Measurements from ENCODE around the gene GPR22.

GPR22 gene

DNA sequence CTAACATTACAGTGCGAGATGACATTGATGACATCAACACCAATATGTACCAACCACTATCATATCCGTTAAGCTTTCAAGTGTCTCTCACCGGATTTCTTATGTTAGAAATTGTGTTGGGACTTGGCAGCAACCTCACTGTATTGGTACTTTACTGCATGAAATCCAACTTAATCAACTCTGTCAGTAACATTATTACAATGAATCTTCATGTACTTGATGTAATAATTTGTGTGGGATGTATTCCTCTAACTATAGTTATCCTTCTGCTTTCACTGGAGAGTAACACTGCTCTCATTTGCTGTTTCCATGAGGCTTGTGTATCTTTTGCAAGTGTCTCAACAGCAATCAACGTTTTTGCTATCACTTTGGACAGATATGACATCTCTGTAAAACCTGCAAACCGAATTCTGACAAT lies 4.3 kb downstream of the GPR22 start:
- DNase-seq (ENCODE audit: low read depth in 3 of 3, low spot score in 1 of 3) = no peak

DNA sequence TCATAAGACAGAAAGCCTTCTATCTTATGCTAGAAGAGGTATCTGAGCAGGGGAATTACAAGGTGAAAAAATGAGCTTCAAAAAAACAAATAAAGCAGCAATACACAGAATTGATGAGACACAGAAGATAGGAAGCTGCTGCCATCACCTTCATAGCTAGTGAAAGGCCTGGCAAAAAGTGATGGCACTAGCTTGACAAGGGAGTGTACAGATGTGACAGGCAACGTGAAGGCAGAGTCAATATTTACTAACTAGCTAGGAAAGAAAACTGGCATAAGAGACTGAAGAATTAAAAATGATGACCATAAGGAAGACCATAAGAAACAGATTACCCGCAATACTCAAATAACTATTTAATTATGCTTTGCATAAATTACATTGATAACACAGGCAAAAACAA lies 9.4 kb downstream of the GPR22 start:
- DNase-seq (ENCODE audit: low read depth in 3 of 3, low spot score in 1 of 3) = no peak

DNA sequence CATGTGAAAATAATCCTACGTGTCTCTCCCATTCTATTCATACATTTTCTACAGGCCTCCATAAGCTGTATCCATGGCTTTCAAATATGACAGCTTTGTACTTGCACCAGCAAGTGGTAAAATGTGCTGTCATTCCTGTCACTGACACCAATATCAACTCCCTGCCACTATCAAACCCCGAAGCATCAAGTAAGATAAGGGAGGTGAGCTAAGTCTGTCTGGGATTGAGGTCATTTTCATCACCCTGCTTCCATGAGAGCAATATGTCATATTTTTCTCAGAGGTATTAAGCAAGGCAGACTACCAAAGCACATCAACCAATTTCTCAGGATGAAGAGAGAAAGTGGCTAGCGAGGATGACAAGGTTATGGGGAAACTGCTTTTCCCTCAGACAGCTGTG lies 11.1 kb downstream of the GPR22 start:
- no peak for DNase-seq (ENCODE audit: low read depth in 3 of 3, low spot score in 1 of 3)

DNA sequence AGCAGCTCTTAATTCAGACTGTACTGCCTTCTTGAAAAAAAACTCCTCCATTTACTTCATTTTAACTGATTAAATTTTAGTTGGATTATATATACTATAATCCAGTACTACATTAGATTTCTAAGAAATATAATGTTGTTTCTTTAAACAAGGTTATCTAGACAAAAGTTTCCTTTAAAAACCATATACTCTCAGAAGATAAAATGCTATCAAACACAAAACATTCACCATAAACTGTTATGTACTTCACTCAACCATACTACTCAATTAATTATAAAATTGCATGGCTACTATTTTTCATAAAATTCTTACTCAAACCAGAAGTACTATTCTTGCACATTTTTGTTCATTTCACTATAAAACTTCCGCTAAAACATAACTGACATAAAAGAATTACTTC lies 12.7 kb downstream of the GPR22 start:
- no peak for DNase-seq (ENCODE audit: low read depth in 3 of 3, low spot score in 1 of 3)

DNA sequence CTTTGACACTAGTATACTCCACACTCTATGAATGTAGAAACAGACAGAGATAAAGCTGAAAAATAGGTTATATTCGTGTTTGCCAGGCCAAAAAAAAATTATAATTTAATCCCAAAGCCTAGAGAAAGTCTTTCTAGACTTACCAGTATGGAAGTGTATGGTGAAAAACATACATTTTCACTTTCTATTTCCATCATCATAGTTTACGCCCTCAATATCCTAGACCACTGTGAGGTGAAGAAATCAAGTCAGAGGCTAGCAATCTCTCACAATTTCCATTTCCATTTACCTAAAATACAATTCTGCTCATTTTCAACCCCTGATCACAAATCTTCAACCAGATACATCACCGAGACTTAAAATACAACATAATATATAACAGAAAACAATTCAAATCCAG lies 16.2 kb downstream of the GPR22 start:
- DNase-seq (ENCODE audit: low read depth in 3 of 3, low spot score in 1 of 3) = no peak

DNA sequence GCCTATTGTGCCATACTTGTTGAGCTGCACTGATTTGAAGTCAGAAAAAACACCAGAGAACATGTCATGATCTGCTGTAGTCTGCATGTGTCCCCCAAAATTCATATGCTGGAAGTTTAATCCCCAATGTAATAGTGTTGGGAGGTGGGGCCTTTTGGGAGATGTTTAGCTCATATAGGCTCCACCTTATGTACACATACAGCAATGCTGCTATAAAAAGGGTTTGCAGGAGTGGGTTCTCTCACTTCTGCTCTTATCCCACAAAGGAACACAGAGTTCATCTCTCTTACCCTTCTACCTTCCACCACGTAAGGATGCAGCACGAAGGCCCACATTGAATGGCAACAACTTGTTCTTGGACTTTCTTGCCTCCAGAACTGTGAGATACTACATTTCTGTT lies 23.0 kb downstream of the GPR22 start:
- no peak for DNase-seq (ENCODE audit: low read depth in 3 of 3, low spot score in 1 of 3)

DNA sequence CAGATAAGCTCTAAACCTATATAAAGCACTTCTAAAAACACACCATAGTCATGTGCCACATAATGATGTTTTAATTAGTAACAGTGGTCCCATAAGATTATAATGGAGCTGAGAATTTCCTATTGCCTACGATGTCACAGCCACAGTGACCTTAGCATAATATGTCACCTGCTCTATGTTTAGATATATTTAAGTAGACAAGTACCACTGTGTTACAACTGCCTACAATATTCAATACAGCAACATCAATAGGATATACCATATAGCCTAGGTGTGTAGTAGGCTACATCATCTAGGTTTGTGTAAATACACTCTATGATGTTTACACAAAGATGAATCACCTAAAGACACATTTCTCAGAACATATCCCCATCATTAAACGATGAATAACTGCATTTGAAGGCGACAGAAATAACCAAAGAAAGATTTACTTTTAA lies 24.5 kb downstream of the GPR22 start:
- DNase-seq (ENCODE audit: low read depth in 3 of 3, low spot score in 1 of 3) = no peak

DNA sequence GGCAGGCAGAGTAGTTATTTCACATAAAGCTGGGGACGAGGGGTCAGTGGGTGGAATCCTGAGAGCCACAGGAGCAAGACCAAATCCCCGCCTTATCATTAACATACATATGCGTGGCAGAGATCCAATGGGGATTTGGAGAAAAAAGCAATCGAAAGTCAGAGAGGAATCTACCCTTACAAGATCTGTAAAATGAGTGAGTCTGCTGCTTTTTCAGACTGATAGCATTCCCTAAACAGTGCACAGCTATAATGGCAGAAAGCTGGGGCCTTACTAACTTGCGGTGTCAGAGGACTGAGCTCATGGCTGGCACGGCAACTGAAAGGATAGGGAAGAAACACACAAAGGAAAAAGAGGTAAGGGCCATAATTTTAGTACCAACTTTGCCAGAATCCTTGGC lies 25.0 kb downstream of the GPR22 start:
- DNase-seq (ENCODE audit: low read depth in 3 of 3, low spot score in 1 of 3) = no peak

DNA sequence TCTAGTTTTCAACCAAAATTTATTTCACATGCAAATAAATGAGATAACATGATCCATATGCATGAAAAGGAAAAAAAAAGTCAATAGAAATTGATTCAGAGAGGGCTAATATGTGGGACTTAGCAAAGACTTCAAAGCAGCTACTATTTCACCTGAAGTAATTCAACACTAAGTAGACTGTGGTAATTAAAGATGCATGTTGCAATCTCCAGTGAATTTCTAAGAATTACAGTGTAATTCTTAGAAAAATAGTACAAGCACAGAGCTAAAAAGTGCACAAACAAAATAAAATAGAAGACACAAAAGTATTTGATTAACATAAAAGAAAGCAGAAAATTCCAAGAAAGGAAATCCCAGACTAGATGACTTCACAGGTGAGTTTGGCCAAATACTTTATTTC lies 25.7 kb downstream of the GPR22 start:
- DNase-seq (ENCODE audit: low read depth in 3 of 3, low spot score in 1 of 3) = no peak

DNA sequence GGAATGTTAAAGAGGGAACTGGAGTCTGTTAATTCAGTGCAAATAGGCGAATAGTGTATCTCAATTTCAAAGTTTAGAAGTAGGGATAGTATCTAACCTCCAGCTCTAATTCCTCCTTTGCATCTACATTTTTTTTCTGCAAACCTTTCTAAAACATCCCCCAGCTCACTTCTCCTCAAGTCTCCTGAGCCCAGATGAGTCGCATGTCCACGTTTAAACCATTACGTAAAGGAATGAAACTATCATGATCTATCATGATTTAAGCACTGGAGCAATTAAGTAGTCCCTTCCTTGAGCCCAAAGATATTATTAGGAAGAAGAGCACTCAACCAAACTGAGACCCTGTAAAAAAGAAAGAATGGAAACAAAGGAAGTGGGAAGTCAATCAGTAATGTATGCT lies 29.9 kb downstream of the GPR22 start:
- no peak for DNase-seq (ENCODE audit: low read depth in 3 of 3, low spot score in 1 of 3)

DNA sequence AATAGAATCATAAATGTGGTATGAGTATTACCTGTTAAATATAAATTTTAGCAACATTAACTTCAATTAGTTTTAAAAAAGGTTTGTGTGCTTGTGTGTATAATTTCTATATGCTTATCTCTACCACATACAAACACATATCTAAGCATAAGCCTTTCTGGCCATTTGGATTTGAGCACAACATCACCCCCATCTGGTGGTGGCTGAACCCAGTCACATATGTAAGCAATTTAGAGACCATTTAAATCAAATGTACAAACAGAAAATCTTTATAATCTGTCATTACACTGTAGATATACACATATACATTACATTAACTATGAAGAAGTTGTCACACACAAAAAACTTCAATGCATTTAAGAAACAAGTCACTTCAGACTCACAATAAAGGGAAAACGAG lies 31.7 kb downstream of the GPR22 start:
- no peak for DNase-seq (ENCODE audit: low read depth in 3 of 3, low spot score in 1 of 3)

DNA sequence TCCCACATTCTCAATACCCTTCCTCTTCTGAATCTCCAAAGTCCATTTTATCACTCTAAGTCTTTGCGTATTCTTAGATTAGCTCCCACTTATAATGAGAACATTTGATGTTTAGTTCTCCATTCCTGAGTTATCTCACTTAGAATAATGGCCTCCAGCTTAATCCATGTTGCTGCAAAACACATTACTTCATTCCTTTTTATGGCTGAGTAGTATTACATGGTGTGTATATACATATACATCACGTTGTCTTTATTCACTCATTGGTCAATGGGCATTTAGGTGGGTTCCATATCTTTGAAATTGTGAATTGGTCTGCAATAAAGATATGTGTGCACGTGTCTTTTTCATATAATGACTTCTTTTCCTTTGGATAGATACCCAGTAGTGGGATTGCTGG lies 32.3 kb downstream of the GPR22 start:
- DNase-seq (ENCODE audit: low read depth in 3 of 3, low spot score in 1 of 3) = no peak

DNA sequence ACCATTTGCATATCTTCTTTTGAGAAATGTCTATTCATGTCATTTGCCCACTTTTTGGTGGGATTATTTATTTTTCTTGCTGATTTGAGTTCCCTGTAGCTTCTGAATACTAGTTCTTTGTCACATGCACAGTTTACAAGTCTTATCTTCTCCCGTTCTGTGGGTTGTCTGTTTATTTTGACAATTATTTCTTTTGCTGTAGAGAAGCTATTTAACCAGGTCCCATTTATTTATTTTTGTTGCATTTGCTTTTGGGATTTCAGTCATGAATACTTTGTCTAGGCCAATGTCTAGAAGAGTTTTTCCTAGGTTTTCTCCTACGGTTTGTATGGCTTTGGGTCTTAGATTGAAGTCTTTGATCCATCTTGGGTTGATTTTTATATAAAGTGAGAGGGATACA lies 32.9 kb downstream of the GPR22 start:
- DNase-seq (ENCODE audit: low read depth in 3 of 3, low spot score in 1 of 3) = no peak

DNA sequence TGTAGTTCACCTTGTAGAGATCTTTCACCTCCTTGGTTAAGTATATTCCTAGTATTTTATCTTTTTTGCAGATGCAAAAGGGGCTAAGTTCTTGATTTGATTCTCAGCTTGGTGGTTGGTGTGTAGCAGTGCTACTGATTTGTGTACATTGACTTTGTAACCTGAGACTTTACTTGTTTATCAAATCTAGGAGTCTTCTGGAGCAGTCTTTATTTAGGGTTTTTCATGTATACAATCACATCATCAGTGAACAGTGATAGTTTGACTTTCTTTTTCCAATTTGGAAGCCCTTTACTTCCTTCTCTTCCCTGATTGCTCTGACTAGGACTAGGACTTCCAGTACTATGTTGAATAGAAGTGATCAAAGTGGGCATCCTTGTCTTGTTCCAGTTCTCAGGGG lies 33.8 kb downstream of the GPR22 start:
- DNase-seq (ENCODE audit: low read depth in 3 of 3, low spot score in 1 of 3) = no peak

DNA sequence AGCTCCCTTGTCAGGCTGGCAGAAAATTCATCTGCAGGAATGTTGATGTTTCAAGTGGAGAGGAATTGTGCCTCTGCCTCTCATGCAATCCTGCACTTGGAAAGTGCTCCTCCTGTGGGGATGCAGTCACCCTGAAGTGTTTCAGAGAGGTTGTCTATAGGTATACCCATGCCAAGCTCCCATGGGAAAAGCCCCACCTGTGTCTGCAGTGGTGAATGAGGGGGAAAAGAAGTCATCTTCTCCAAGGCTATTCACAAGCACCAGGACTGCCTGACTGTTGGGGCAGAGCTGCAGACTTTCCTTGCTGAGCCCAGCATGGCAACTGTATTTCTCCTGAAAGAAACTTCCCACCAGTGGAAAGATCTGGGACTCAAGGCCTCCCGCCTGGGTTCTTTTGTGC lies 35.5 kb downstream of the GPR22 start:
- DNase-seq (ENCODE audit: low read depth in 3 of 3, low spot score in 1 of 3) = no peak

DNA sequence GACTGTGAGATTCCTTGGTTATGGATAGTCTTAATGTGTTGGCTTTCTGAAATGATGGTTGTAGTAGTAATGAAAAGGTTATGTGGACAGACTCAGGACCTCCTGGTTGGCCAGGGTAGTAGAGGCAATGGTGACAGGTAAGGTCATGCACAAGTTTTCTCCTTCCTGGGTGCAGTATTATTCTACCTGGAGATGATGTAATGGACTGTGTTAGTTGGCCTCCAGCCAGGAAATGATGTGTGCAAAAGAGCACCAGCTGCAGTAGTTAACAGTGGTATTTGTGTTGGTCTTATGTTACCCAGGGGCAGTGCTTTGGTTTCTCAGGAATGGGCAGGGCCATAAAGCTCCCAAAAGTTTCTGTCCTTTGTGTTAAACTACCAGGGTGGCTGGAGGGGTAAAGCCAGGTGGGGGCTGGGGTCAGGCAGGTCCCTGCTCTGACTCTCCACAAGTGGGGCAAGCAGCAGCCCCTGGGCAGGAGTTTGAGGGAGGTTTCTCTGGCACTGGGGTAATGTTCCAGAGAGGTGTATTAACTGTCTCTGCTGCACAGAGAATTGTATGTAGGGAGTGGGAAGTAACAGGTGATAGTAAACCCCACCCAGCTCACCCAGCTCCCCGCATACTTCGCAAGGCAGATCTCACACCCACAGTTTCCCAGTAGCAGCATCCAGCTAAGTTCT lies 36.3 kb downstream of the GPR22 start:
- DNase-seq (ENCODE audit: low read depth in 3 of 3, low spot score in 1 of 3) = no peak

DNA sequence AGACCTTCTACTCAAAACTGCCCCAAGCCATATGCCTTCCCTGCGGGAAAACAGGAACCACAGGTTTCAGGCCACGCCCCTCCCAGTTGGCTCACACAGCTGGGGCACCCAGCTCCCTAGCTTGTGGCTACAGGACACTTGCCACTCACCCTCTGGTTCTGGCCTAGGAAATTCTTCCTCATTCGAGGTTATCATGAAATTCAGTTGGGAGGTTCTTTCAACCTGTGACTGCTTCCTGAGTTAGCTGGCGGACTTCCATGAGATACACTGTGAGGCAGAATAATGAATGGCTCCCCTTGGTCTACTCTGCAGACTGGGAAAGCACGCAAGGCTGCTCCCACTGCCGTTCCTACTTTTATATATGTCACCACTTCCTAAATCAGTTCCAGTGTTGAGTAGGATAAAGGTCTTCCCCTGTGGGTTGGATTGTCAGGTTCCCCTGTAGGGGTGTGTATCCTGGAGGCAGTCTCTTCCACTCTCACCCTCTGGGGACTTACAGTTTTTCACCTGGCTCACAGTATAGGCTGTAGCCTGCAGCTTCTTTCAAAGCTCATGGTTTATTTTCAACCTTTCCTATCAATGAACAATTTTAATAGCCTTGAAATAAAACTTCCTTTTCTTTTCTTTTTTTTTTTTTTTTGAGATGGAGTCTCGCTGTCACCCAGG lies 37.0 kb downstream of the GPR22 start:
- DNase-seq (ENCODE audit: low read depth in 3 of 3, low spot score in 1 of 3) = no peak
